HG02623 (cell line): ENCODE results near the gene CDC42EP1.
"Not testable (repeated sequence)": the region's sequence is repeated elsewhere in the genome, so short reads cannot be mapped to it uniquely, and the experiment has no call there.

Experiments
- ATAC-seq: cut with Tn5 transposase; IDR thresholded peaks from one replicate; pipeline ENCODE4 v1.9.1; 2021; ENCODE audit warnings: moderate library complexity; ENCODE audit not compliant: unreplicated experiment

CDC42EP1 gene

GRCh38 chr22:37533995-37534394 is 26.3 kb upstream of the CDC42EP1 start:
- no peak for ATAC-seq

- ATAC-seq, result no peak
Measured at GRCh38 chr22:37534445-37534844, 25.8 kb upstream of the CDC42EP1 start.

- ATAC-seq, result no peak
Measured at GRCh38 chr22:37535159-37535558, 25.1 kb upstream of the CDC42EP1 start.

GRCh38 chr22:37538590-37539357 is 21.5 kb upstream of the CDC42EP1 start:
- peak; percentile 52 for ATAC-seq

- not testable (repeated sequence) for ATAC-seq
Measured at GRCh38 chr22:37539790-37540189, 20.5 kb upstream of the CDC42EP1 start.

- not testable (repeated sequence) for ATAC-seq
Measured at GRCh38 chr22:37542416-37542815, 17.9 kb upstream of the CDC42EP1 start.

GRCh38 chr22:37542959-37543358 is 17.3 kb upstream of the CDC42EP1 start:
- no peak for ATAC-seq

- ATAC-seq, result no peak
Measured at GRCh38 chr22:37544955-37545702, 15.2 kb upstream of the CDC42EP1 start.

- no peak for ATAC-seq
Measured at GRCh38 chr22:37545703-37546436, 14.4 kb upstream of the CDC42EP1 start.

- no peak for ATAC-seq
Measured at GRCh38 chr22:37546437-37547250, 13.6 kb upstream of the CDC42EP1 start.

- no peak for ATAC-seq
Measured at GRCh38 chr22:37547251-37547741, 13.0 kb upstream of the CDC42EP1 start.

GRCh38 chr22:37549704-37550059 is 10.6 kb upstream of the CDC42EP1 start:
- ATAC-seq, result no peak

- not testable (repeated sequence) for ATAC-seq
Measured at GRCh38 chr22:37550921-37551320, 9.4 kb upstream of the CDC42EP1 start.

GRCh38 chr22:37551981-37552380 is 8.3 kb upstream of the CDC42EP1 start:
- ATAC-seq, result no peak

GRCh38 chr22:37552524-37553163 is 7.6 kb upstream of the CDC42EP1 start:
- ATAC-seq, result no peak

- no peak for ATAC-seq
Measured at GRCh38 chr22:37553725-37554124, 6.6 kb upstream of the CDC42EP1 start.

- no peak for ATAC-seq
Measured at GRCh38 chr22:37555029-37555428, 5.3 kb upstream of the CDC42EP1 start.

- no peak for ATAC-seq
Measured at GRCh38 chr22:37556710-37557109, 3.6 kb upstream of the CDC42EP1 start.

- no peak for ATAC-seq
Measured at GRCh38 chr22:37557321-37558001, 2.8 kb upstream of the CDC42EP1 start.

GRCh38 chr22:37558815-37559214 is 1.5 kb upstream of the CDC42EP1 start:
- ATAC-seq, result no peak
